DND-41 (cell line): ENCODE data around the gene FBXO47.

Source experiments
- CTCF ChIP-seq: IDR thresholded peaks from 2 replicates; pipeline ENCODE4 v1.5.1; 2012; ENCODE audit warnings: borderline replicate concordance, low read length, moderate library complexity, mild to moderate bottlenecking; ENCODE audit not compliant: poor library complexity, severe bottlenecking; ENCODE audit errors: extremely low read depth
- EZH2 ChIP-seq: IDR thresholded peaks from 3 replicates; pipeline ENCODE4 v1.6.1; 2012; ENCODE audit warnings: borderline replicate concordance, low read depth, mild to moderate bottlenecking, moderate library complexity, low read length, inconsistent platforms; ENCODE audit not compliant: severe bottlenecking

- TF ChIP-seq CTCF (no peak), EZH2 (no peak)
These were observed at the start of gene FBXO47 for GRCh38 chr17:38967290-38967738.
